H54 (cell line): ENCODE measurements around the gene HCLS1.
"Not testable (repeated sequence)": the region's sequence is repeated elsewhere in the genome, so short reads cannot be mapped to it uniquely, and the experiment has no call there.

ENCODE experiments used
- DNase-seq: peaks from one replicate; pipeline ENCODE4 v3.0.0; 2011; ENCODE audit warnings: low spot score, mixed read lengths; ENCODE audit not compliant: insufficient read length
- FAIRE-seq: peaks from 3 replicates; lab custom pipeline; 2011; peaks lifted over from hg19 to GRCh38; lab: Jason Lieb, UNC
- POLR2A ChIP-seq: IDR thresholded peaks from 2 replicates; pipeline ENCODE4 v1.6.1; 2011; ENCODE audit warnings: low read depth, mild to moderate bottlenecking, low read length

Gene HCLS1

GRCh38 chr3:121660356-121661171 is at the start of gene HCLS1:
TSS of gene HCLS1 (minus strand) at chr3:121660903. CDS start at chr3:121658347, 2,556 bp downstream.
- no peak for TF ChIP-seq POLR2A
- DNase-seq: no peak
- no peak for FAIRE-seq

GRCh38 chr3:121710347-121710746 is 49.6 kb upstream of the HCLS1 start:
- TF ChIP-seq POLR2A: no peak
- FAIRE-seq: no peak
- DNase-seq: no peak

- FAIRE-seq (no peak), DNase-seq (no peak)
- TF ChIP-seq POLR2A: no peak
These were observed 47.0 kb upstream of the HCLS1 start for GRCh38 chr3:121707531-121708273.

- no peak for FAIRE-seq
- no peak for DNase-seq
- no peak for TF ChIP-seq POLR2A
These were observed 44.8 kb upstream of the HCLS1 start for GRCh38 chr3:121705541-121705940.

GRCh38 chr3:121703973-121704372 is 43.3 kb upstream of the HCLS1 start:
- TF ChIP-seq POLR2A: no peak
- no peak for FAIRE-seq
- DNase-seq: no peak

- FAIRE-seq (no peak), DNase-seq (no peak)
- no peak for TF ChIP-seq POLR2A
These were observed 38.2 kb upstream of the HCLS1 start for GRCh38 chr3:121698901-121699300.

GRCh38 chr3:121698476-121698875 is 37.8 kb upstream of the HCLS1 start:
- TF ChIP-seq POLR2A: no peak
- DNase-seq (no peak), FAIRE-seq (no peak)

- no peak for FAIRE-seq
These were observed 35.5 kb upstream of the HCLS1 start for GRCh38 chr3:121696186-121696585.

GRCh38 chr3:121692010-121692699 is 31.5 kb upstream of the HCLS1 start:
- FAIRE-seq: no peak
- DNase-seq: no peak
- no peak for TF ChIP-seq POLR2A

More at GRCh38 chr3:121696186-121696585, 35.5 kb upstream of the HCLS1 start:
- no peak for DNase-seq
- no peak for TF ChIP-seq POLR2A

GRCh38 chr3:121690777-121691405 is 30.2 kb upstream of the HCLS1 start:
- no peak for FAIRE-seq
- no peak for TF ChIP-seq POLR2A
- DNase-seq: no peak

GRCh38 chr3:121688747-121689146 is 28.0 kb upstream of the HCLS1 start:
- not testable (repeated sequence) for FAIRE-seq, DNase-seq

- FAIRE-seq (no peak), DNase-seq (no peak)
- no peak for TF ChIP-seq POLR2A
These were observed 21.1 kb upstream of the HCLS1 start for GRCh38 chr3:121681792-121682191.

- FAIRE-seq (no peak), DNase-seq (no peak)
- no peak for TF ChIP-seq POLR2A
These were observed 16.4 kb upstream of the HCLS1 start for GRCh38 chr3:121677141-121677540.
